DMS53 (cell line): Measurements from ENCODE around the gene TRIM7.
"Not testable (repeated sequence)": the region's sequence is repeated elsewhere in the genome, so short reads cannot be mapped to it uniquely, and the experiment has no call there.

Experiments
- DNase-seq: peaks from one replicate; lab custom pipeline; 2025; lab: John Stamatoyannopoulos, UW

Gene TRIM7

DNA sequence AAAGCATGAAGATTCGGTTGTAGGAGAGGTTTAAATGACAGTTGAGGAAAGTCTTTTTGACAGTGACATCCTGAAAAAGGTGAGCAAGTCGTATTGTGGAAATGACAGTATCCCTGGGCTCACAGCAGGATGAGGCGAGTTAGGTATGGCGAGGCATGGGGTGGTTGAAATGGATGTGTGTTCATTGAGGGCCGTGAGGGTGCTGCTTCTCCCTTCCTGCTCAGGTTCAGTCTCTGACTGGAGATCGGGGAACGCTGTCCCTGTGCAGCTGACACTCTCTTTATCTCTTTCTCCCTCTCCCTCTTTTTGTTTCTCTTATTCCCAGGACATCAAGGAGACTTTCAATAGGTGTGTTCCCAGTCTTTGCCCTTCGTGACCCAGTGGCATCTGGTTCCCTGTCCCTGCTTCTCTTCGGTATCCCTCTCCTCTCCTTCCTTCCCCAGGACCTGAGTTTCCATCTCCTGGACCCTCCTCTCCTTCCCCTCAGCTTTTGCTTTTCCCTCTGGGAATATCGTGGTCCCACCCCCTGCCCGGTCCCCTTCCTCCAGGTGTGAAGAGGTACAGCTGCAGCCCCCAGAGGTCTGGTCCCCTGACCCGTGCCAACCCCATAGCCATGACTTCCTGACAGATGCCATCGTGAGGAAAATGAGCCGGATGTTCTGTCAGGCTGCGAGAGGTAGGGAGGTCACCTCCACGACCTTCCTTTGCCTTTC lies 28.2 kb upstream of the TRIM7 start:
- no peak for DNase-seq

DNA sequence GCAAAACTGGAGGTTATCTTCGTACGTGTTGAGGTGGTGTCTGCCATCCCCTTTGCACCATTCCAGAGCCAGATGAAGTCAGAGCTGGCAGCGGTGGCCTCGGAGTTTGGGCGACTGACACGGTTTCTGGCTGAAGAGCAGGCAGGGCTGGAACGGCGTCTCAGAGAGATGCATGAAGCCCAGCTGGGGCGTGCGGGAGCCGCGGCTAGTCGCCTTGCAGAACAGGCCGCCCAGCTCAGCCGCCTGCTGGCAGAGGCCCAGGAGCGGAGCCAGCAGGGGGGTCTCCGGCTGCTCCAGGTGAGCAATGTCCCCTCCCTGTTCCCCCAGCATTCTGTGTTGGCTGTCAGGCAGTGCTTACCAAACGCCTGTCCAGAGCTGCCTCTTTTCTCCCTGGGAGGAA lies 27.6 kb upstream of the TRIM7 start:
- no peak for DNase-seq

DNA sequence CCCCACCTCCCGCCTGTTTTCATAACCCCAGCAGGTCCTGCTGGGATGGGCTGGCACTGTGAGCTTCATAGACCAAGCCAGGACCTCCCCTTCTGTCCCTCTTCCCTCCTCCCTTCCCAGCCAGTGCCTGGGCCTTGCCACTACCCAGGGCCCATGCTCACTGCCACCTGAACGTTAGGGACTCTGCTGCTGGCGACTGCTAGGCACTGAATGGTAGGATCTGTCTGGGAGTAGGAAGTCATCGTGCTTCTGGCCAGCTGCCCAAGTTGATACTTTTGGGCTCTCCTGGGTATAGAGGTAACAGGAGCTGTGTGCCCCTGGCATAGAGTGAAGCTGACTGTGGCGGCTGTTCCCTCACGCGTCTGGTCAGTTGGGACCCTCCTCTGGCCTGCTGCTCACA lies 26.4 kb upstream of the TRIM7 start:
- DNase-seq: no peak

DNA sequence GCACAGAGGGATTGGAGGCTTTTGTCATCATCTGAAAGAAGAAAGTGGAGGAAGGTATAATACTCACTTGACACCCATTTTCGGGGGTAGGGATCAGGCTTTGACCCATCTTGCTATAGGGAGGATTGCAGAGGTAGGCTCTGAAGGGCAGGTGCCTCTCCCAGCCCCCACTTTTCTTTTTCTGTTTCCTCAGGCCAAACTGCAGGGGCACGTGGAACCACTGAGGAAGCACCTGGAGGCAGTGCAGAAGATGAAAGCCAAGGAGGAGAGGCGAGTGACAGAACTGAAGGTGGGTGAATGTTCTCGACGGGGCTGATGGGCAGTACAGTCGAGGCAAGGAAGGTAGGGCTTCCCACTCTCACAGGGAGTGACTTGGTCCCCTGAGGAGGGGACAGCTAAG lies 25.6 kb upstream of the TRIM7 start:
- DNase-seq: no peak

DNA sequence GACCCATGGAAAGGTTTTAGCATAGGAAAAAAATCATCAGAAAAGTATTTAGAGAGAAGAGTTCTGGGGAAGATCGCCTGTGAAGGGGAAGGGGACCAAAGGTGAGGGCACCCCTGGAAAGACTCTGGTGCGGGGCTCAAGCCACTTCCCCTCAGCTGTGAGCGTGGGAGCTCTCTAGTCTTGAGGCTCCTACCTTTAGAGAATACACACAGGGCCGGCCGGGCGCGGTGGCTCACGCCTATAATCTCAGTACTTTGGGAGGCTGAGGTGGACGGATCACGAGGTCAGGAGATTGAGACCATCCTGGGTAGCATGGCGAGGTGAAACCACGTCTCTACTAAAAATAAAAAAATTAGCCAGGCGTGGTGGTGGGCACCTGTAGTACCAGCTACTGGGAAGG lies 25.0 kb upstream of the TRIM7 start:
- no peak for DNase-seq

DNA sequence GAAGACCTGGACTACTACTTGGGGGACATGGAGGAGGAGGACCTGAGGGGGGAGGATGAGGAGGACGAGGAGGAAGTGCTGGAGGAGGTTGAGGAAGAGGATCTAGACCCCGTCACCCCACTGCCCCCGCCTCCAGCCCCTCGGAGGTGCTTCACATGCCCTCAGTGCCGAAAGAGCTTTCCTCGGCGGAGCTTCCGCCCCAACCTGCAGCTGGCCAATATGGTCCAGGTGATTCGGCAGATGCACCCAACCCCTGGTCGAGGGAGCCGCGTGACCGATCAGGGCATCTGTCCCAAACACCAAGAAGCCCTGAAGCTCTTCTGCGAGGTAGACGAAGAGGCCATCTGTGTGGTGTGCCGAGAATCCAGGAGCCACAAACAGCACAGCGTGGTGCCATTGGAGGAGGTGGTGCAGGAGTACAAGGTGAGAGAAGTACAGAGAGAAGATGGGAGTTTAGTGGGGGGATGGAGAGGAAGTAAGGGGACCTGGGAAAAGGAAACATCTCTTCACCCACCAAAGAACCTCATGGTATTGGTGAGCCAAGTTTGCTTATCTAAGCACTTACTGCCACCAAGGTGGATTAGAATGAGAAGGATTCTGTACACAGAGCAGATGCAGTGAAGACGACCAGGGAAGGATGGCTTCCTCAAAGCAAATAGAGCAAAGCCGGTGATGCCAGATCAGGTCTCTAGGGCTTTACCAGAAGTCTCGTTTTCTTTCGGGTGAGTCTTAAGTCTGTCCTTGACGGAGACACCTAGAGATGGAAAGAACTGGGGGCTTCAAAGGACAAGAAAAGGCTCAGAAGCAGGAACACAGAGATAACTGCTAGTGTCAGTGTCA lies 19.6 kb upstream of the TRIM7 start:
- no peak for DNase-seq

DNA sequence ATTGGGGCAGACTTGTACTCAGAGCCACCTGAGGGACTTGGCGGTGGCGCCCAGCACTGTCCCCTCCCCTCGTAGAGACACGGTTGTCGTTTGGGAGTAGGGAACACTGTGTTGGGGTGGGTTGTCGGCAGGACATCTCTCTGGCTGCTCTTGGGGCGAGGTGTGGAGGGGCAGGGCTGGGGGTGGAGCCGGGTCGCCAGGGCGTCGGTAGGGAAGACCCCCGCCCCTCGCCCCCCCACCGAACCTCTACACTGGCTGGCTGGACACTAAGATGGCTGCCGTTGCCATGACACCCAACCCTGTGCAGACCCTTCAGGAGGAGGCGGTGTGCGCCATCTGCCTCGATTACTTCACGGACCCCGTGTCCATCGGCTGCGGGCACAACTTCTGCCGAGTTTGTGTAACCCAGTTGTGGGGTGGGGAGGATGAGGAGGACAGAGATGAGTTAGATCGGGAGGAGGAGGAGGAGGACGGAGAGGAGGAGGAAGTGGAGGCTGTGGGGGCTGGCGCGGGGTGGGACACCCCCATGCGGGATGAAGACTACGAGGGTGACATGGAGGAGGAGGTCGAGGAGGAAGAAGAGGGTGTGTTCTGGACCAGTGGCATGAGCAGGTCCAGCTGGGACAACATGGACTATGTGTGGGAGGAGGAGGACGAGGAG lies 18.9 kb upstream of the TRIM7 start:
- DNase-seq: no peak

DNA sequence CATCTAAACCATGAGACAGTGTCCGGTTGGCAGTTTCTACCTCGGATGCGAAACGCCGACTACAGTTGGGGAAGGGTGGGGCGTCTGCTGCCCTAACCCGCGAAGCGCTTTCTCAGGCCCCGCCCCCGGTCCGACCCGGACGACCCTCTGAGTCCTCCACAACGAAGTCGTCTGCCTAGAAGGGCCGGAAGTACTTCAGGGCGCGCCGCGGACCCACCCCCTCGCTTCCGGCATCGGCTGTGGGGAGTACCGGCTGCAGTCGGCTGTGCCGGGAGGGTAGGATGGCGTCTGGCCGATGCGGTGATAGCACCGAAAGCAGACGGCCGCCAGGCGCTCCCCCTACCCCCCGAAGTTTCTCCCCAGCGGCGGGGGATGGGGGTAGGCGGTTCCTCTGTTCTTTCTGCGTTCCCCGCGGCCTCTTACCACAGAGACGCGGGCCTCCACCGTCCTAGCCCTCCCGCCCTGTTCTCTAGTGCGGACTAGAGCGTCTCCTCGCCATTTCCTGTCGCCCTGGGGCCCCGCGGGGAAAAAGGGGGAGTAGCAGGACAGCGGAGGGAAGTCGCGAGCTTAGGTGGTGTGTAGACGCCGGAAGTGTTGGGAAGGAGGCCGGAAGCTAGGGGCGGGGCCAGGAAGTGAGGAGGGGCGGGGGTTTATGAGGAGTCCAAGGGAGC lies 18.2 kb upstream of the TRIM7 start, which contains the start of gene TRIM41:
TRIM41 (plus strand) TSS at position 224 of the 671 bp plus-strand sequence. CDS start 719 bp downstream, outside the sequence.
- DNase-seq: no peak

DNA sequence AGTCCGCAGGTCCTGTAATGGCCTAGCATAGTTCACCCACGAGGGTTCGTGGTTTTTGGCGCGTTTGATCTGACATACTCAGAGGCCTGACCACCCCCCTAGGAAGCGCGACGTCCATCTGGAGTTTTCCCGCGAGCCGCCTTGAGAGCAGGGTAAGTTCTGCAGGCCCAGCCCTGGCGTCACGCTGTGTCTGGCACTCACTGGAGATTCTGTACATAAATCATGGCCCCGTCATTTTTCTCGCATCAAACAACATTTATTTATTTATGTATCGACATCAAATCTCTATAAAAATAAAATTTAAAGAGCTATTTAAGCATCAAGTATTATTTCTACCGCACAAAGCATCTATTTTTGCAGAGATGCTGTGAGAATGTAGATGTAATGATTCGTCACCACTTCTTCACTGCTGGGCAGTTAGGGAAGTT lies 17.6 kb upstream of the TRIM7 start:
- DNase-seq: no peak

DNA sequence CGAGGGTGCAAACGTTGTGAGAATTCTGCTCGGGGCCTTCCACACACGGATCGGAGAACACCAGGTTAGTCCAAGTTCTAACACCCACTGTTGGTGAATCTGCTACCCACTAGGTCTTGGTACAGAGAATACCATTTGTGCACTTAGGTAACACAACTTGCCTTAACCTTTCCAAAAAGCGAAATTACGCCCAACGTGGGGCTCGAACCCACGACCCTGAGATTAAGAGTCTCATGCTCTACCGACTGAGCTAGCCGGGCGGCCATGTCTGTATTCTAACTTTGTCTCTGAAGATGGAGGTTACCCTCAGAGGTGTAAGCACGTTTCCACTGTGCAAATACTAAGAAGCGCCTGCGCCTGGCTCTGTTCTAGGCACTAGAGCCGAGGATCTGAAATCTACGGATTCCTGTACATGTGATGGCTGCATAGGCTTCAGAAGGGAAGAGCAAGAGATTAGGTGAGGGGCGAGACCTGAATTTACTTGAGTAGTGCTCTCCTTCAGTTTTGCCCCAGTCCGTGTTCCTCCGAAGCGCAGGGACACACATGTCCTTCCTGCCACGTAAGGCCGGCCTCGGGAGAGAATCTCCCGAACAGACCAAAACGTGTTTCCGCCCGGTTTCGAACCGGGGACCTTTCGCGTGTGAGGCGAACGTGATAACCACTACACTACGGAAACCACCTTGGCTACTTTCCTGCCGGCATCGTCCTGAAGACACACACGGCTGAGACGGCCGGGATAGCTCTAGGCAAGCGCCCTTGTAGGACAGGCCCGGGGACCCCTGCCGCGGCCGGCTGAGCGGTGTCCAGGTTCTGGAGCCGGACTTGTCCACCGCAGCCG lies 17.0 kb upstream of the TRIM7 start:
- no peak for DNase-seq

DNA sequence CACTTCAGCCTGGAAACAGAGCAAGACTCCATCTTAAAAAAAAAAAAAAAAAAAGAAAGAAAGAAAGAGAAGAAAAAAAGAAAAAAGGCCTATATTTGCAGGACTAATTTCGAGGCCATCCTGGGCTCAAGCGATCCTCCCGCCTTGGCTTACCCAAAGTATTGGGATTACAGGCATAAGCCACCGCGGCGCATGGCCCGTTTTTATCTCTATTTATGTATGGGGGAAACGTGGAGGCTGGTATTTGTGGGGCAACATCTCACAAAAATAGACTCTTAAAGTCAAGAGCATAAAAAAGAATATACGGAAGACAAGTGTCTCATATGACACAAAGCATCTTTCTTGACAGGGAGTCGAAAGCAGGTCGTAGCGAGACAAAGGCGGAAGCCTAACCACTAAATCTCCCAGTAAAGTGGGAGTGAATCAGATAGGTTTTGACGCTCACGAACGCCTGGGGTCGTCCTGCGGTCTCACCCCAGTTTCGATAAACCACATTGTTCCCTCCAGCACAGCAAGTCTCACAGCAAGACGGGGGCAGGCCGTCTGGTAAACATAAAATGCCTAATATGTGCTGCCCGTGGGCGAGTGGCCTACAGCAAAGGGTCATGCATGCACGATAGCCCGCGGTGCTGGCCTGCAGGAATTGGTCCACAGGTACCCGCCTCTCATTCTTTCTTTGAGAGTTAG lies 16.3 kb upstream of the TRIM7 start:
- DNase-seq: no peak

DNA sequence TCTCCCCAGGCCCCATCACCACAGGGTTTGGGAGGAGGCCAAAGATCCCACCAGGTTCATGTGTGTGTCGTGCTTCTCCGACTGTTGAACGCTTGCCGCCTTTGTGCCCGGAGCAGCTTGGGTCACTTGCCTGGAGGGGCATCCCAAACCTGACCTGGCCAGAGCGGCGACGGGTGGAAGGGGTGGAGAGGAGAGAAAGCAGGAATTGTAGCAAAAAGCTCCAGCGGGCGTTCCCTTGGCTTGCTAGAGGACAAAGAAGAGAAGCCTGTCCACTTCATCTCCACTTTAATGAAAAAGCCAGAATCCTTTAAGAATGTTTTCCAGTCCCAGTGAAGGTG lies 15.2 kb upstream of the TRIM7 start:
- DNase-seq: no peak

DNA sequence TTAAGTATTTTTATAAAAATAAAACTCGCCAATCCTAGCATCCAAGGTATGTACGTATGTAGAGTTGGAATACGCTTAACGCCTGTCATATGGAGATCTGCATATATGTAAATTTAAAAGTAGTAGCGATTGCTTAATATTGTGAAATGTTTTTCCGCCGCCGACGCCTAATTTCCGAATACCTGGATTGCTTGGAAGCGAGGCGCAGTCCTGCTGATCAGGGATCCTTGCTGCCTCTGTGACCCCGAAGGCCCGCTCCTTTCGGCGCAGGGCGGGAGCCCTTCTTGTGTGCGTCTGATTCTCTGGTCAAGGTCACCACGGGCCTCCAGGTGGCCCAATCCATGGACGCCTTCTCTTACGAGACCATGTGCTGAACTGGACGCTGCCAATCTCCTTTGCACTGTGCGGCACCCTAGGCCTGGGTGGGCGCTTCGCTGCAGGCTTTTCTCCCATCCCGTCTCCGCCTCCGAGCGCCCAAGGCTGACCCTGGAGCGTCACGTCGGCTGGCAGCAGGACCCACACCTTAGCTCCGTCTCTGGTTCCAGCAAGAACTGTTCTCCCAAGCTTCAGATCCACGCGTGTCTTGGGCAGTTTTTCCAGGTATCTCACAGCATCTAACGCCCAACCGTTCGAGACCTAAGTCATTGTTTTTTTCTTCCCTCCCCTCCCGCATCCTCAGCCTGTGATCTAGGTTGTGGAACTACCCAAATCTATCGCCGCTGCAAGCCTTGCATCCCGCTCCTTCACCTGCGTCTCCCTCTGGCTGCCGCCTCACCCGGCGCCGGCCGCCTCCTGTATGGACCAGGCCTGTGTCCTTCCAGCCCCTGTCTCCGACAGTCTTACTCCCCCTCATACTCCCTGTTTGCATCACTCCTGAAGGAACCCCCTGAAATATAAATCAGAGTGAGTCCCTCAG lies 14.5 kb upstream of the TRIM7 start:
- DNase-seq: no peak

DNA sequence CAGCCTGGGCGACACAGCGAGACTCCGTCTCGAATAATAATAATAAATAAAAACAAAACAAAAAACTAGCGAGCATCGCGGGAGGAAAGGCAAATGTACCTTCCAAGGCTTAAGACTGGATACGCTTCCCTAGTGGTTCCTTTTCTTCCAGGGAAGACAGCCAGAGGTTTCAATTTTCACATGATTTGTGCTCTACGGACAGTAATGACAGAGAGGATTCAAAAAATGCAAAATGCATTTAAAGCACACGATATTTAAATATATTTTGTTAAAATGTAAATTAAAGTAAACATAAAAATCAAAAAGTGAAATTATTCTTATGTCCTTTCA lies 13.8 kb upstream of the TRIM7 start:
- no peak for DNase-seq

DNA sequence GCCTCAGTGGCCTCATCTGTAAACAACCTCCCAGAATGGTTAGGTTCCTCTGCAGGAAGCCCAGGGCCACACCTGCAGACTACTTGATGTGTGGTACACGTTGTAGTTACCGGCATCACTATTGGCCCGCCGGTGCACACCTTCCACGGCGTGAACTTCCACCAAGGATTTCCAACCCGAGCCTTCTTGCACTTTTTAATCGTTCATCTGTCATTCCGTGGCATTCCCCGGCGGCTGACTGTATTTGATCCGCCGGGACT lies 12.7 kb upstream of the TRIM7 start:
- DNase-seq: no peak

DNA sequence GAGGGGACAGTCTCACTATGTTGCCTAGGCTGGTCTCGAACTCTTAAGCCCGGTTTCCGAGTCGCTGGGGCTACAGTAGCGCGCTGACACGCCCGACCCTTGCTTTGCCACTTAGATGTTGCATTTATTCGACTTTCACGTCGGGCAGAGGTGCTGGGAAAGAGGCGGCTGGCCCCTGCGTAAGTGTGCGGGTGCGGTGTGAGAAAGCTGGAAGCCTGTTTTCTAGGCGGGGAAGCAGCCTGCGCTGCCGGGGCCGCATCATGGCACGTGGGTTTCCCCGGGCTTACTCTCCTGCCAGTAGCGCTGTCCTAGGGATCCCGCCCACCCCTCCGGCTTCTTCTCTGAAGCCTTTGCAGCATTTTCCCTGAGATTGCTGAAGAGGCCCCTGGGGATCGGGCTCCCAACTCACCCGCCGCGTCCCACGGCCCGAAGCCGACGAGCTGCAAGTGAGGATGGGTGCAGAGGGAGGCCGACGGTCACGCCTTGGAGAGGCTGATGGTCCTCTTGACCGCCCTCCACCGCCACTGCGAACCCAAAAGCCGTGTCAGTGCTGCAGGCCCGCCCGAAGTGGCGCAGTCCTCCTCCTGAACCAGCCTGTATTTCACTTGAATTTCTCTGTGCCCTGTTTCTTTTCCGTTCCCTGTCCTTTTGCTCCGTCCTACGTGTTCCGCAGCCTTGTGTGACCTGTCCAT lies 12.3 kb upstream of the TRIM7 start:
- DNase-seq: no peak

DNA sequence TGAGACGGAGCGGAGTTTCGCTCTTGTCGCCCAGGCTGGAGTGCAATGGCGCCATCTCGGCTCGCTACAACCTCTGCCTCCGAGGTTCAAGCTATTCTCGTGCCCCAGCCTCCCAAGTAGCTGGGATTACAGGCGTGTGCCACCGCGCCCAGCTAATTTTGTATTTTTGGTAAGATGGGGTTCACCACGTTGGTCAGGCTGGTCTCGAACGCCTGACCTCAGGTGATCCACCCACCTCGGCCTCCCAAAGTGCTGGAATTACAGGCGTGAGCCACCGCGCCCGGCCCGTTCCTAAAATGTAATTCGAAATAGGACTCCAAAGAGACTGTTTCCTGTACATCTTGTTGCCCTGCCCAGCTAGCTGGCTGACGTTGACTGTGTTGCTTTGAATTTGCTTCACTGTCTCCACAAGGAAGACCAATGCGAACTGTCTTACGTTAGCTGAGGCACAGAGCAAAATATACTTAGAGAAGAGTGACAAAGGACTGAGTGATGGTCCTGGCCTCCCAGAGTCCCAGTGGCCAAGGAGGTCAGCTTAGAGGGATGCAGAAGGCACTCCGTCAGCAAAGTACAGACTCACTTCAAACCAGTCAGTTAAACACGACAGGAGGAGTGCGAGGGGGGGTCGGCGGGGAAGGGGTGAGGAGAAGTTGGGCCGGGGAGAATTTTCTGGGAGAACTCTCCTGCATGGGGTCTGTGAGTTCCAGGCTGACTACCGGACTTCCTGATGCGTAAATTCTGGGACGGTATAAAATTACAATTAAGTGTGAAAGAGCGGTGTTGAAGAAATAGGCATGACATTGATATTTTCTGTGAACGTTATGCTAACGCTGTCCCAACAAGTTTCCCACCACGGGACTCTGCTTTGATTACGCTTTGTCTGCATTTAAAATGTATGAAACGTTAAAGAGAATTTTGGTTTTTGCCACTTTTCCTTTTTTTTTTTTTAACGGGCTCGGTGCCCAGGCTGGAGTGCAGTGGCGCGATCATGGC lies 11.3 kb upstream of the TRIM7 start:
- no peak for DNase-seq

DNA sequence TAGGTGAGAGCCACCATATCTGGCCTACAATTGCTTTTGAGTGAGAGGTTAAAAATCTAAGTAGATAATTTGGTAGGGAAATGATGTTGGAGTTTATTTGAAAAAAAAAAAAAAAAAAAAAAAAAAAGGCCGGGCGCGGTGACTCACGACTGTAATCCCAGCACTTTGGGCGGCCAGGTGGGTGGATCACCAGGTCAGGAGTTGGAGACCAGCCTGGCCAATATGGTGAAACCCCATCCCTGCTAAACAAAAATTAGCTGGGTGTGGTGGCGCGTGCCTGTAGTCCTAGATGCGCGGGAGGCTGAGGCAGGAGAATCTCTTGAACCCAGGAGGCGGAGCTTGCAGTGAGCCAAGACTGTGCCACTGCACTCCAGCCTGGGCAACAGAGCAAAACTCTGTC lies 9.3 kb upstream of the TRIM7 start:
- DNase-seq: not testable (repeated sequence)
